Esophagus squamous epithelium (tissue), 5 donors: ENCODE measurements around the gene SPATC1L. TPM values are rescaled to one million over a fixed set of nuclear protein-coding genes. Genes with fewer than 3 reads are reported as not detected.
A peak's percentile ranks its signal among the peaks of the same experiment; 100 is the strongest.
"Not testable (repeated sequence)": the region's sequence is repeated elsewhere in the genome, so short reads cannot be mapped to it uniquely, and the experiment has no call there.

Experiments used
- DNase-seq: peaks from one replicate; lab custom pipeline; 2025; lab: John Stamatoyannopoulos, UW
- H3K27ac ChIP-seq, 4 donors: fragments of 200-600 bp; sonication (generic); one replicate each; pipeline ENCODE4 v1.5.1; 2016 to 2019; ENCODE audit warnings: mild to moderate bottlenecking in 1 of 4
- H3K27me3 ChIP-seq, 4 donors: fragments of 200-600 bp; sonication (generic); 1 replicate in 3 of 4; 2 replicates in 1 of 4; pipeline versions ENCODE4 v1.5.1 to v1.6.0; 2017 to 2021; ENCODE audit warnings: antibody characterized with exemption in 1 of 4
- H3K36me3 ChIP-seq, 3 donors: fragments of 200-600 bp; sonication (generic); one replicate each; pipeline ENCODE4 v1.5.1; 2016 to 2019
- H3K4me1 ChIP-seq, 3 donors: fragments of 200-600 bp; sonication (generic); one replicate each; pipeline ENCODE4 v1.5.1; 2017 to 2019
- H3K4me3 ChIP-seq, 4 donors: fragments of 200-600 bp; sonication (generic); 1 replicate in 3 of 4; 2 replicates in 1 of 4; pipeline ENCODE4 v1.5.1; 2016 to 2019; ENCODE audit warnings: mild to moderate bottlenecking in 2 of 4, moderate library complexity in 1 of 4
- H3K9me3 ChIP-seq, 3 donors: fragments of 200-600 bp; sonication (generic); one replicate each; pipeline ENCODE4 v1.5.1; 2016 to 2019
- CTCF ChIP-seq, 6 experiments: fragments of 450-650 bp in 4 of 6; fragments of 200-600 bp in 2 of 6; sonication (generic) in 2 of 6; IDR thresholded peaks; one replicate each; pipeline ENCODE4 v1.5.1; 2016 to 2019; ENCODE audit warnings: antibody characterized with exemption in 6 of 6, mild to moderate bottlenecking in 4 of 6, moderate library complexity in 4 of 6
- POLR2A ChIP-seq, 4 donors: fragments of 450-650 bp; IDR thresholded peaks; one replicate each; pipeline ENCODE4 v1.6.1; 2017; ENCODE audit warnings: antibody characterized with exemption in 4 of 4, mild to moderate bottlenecking in 4 of 4, moderate library complexity in 3 of 4
- WGBS, 2 donors: methylation state at CpG; one replicate each; pipeline ENCODE4 v1.1.5; 2018; 5-methylcytosine and 5-hydroxymethylcytosine counted together
- intact Hi-C: fragments of 100-400 bp; cut with DNase I; formaldehyde crosslinking; loops from one replicate; pipeline ENCODE4 v1.15.0; 2022
- total RNA-seq, 4 donors: library from RNA; depleted of rRNA; stranded (reverse); fragments of >200 nt; gene quantifications; one replicate each; pipeline ENCODE4 v1.1.0, GENCODE V29; 2016
- donor health status: DM: yes; HTN: yes; CAD: no.

The SPATC1L gene
- total RNA-seq, 4 donors from 2014 or later: 4.0 to 7.2 (median 6.3) TPM

DNA sequence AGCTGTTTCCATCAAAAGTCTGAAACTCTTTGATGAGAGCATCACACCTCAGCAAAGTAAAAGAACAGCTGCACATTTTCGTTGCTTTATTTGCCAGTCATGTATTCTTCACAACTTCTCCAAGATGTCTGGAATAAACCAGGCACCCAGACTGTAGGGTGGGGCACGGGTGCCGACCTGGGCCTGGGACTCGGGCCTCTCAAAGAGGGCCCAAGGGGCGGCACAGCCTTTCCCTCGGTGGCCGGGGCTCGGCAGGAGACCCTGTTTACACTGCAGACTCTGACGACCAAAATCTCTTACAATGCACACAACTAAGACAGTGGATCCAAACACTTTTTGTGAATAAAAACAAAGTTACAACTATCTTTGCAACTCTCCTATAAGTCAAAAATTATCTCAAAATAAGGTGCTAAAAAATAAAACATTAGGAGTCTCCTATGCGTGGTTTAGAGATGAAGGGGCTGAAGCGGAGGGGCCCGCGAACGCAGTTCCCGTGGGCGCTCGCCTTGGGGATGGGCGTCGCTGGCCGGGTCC lies 43.6 kb upstream of the SPATC1L start:
- Histone ChIP-seq H3K9me3 (no peaks in the 10 kb centered on the region), H3K4me3 (peak overlapping the region; percentile 67 to 98 (median 75)), H3K4me1 (peaks cover 20 to 54% (median 28%) of the 10 kb centered on the region in 3 donors), H3K27ac (peak overlapping the region; percentile 83 to 96 (median 94)), H3K27me3 (no peaks in the 10 kb centered on the region), H3K36me3 (peaks cover 0 to 24% (median under 1%) of the 10 kb centered on the region in 3 donors)
- no peak for DNase-seq
- WGBS, 2 donors: 1% methylated on average over 19 of the region's 20 CpGs
- intact Hi-C loops: loop anchor here (10.0 kb wide), 1 partner anchor 97 kb away; the partner anchor contains the start of genes C21orf58 and PCNT
- no peak for TF ChIP-seq POLR2A (IDR thresholded peaks at IDR 0.05)
- TF ChIP-seq CTCF (IDR thresholded peaks at IDR 0.05): no peak

DNA sequence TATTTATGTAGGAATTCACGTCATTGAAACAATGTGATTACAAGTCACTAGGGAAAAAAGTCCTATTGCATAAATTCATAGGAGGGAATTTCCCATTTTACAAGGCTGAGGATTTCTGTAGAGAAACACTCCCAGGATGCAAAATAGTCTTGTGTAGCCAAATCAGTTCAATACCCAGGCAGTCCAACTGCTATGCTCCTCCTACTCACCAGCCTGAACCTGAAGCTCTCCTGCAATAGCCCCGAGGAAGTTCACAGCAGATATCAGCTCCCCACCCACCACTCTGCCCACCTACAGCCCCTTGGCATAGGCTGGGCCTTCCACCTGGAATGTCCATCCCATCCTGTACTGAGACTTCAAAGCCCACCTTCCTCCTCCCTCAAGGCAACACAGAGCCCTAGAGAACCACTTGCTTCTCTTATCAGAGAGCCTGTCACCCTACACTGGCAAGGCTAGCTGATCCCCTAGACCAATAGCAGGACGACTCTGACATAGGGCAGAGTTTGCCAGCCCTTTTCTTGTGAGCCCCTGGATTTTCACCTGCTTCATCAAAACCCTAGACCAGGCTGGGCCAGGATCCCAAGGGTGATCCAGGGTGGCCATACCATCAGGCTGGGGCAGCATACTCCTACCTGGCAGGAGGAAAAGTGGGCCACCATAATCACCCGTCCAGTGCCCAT lies 42.8 kb upstream of the SPATC1L start:
- DNase-seq: no peak
- H3K27ac ChIP-seq: peak overlapping the region; percentile 83 to 96 (median 94)

DNA sequence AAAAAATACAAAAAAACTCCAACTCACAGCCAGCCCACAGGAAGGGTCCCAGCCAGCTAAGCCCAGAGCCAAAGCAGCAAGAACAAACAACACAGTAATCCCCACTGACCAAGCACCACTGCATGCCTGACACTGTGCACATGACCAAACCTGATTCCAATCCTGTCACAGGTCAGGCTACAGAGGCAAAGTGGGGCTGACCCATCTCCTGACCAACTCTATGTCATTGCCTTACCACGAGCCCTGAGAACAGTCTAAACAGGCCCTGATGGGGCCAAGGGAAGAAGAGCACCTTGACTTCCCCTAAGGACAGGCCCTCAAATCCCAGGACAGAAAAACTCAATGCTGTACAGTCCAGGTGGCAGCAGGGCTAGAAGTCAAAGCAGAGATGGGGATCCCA lies 41.9 kb upstream of the SPATC1L start:
- peak overlapping the region in 1 of 4 donors; percentile 98 for H3K4me3 ChIP-seq
- H3K36me3 ChIP-seq: peaks cover 5 to 28% (median 5%) of the 10 kb centered on the region in 3 donors
- H3K9me3 ChIP-seq: no peaks in the 10 kb centered on the region
- H3K27ac ChIP-seq: peak overlapping the region; percentile 32 to 96 (median 88)
- no peak for DNase-seq
- 67 to 71% methylated on average over 1 of the region's 1 CpG for WGBS, 2 donors
- H3K4me1 ChIP-seq: peaks cover 20 to 54% (median 28%) of the 10 kb centered on the region in 3 donors
- intact Hi-C loops: loop anchor here (10.0 kb wide), 1 partner anchor 99 kb away; the partner anchor contains the start of genes C21orf58 and PCNT
- H3K27me3 ChIP-seq: no peaks in the 10 kb centered on the region
- TF ChIP-seq CTCF (IDR thresholded peaks at IDR 0.05) (no peak), POLR2A (IDR thresholded peaks at IDR 0.05) (no peak)

More for the DNA sequence above, 42.8 kb upstream of the SPATC1L start:
- TF ChIP-seq POLR2A (IDR thresholded peaks at IDR 0.05) (peak in 1 of 4 donors; percentile 41), CTCF (IDR thresholded peaks at IDR 0.05) (no peak)
- Histone ChIP-seq H3K9me3 (no peaks in the 10 kb centered on the region), H3K4me3 (peak overlapping the region; percentile 67 to 98 (median 75)), H3K4me1 (peaks cover 20 to 54% (median 28%) of the 10 kb centered on the region in 3 donors), H3K27me3 (no peaks in the 10 kb centered on the region), H3K36me3 (peaks cover 0 to 24% (median 5%) of the 10 kb centered on the region in 3 donors)
- intact Hi-C loops: loop anchor here (10.0 kb wide), 1 partner anchor 98 kb away; the partner anchor contains the start of genes C21orf58 and PCNT
- WGBS, 2 donors: 23 to 35% methylated on average over 3 to 4 of the region's 4 CpGs

DNA sequence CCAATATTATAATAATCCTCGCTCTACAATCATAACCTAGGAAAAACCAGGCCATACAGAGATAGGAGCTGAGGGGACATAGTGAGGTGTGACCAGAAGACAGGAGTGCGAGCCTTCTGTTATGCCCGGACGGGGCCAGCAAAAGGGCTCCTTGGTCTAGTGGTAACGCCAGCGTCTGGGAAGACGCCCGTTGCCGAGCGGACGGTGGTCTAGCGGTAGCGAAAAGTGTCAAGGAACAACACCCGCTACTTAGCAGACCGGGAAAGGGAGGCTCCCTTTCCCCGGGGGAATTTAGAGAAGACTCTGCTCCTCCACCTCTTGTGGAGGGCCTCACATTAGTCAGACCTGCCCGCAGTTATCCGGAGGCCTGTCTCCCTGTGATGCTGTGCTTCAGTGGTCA lies 39.4 kb upstream of the SPATC1L start:
- not testable (repeated sequence) for H3K4me3 ChIP-seq, DNase-seq, H3K27ac ChIP-seq, H3K9me3 ChIP-seq, H3K27me3 ChIP-seq
- peaks cover 5 to 52% (median 28%) of the 10 kb centered on the region in 3 donors for H3K36me3 ChIP-seq
- intact Hi-C loops: loop anchor here (10.0 kb wide), 1 partner anchor 101 kb away; the partner anchor contains the start of genes C21orf58 and PCNT
- WGBS, 2 donors: 90 to 93% methylated on average over 14 to 18 of the region's 18 CpGs
- peaks cover 12 to 39% (median 21%) of the 10 kb centered on the region in 3 donors for H3K4me1 ChIP-seq

GRCh38 chr21:46223217-46223616 lies 39.0 kb upstream of the SPATC1L start:
- 74 to 94% methylated on average over 6 to 7 of the region's 7 CpGs for WGBS, 2 donors
- Histone ChIP-seq H3K4me3 (no peak overlapping the region), H3K4me1 (peaks cover 12 to 39% (median 21%) of the 10 kb centered on the region in 3 donors), H3K27ac (no peak overlapping the region), H3K27me3 (no peaks in the 10 kb centered on the region), H3K9me3 (no peaks in the 10 kb centered on the region), H3K36me3 (peaks cover 5 to 57% (median 28%) of the 10 kb centered on the region in 3 donors)
- TF ChIP-seq POLR2A (IDR thresholded peaks at IDR 0.05): no peak
- no peak for TF ChIP-seq CTCF (IDR thresholded peaks at IDR 0.05)
- DNase-seq: no peak
- intact Hi-C loops: loop anchor here (10.0 kb wide), 1 partner anchor 102 kb away; the partner anchor contains the start of genes C21orf58 and PCNT
